ENCODE data around the gene RNGTT. TPM values are rescaled to one million over a fixed set of nuclear protein-coding genes. Genes with fewer than 3 reads are reported as not detected.

Gene RNGTT
- total RNA-seq, 1 donor from 2014 or later: 11.4 TPM

DNA sequence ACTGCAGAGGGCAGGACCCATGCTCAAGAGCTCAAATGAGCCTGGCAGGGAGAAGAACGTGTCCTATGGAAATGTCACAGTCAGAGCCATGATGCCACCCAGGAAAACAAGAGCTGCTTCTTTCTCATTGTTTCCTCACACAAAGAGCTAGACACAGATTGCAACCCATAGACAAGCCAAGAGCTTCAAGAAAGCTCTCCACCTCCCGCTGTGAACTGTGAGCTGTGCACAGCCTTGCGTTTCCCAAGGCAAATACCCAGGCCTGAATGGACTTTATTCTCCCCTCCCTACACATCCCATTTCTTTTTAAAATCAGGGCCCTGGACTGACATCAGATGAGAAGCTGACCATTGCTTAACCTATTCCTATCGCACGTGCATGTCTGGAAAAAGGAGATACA lies 388.8 kb downstream of the RNGTT start:
- TF ChIP-seq, protein P1, sequence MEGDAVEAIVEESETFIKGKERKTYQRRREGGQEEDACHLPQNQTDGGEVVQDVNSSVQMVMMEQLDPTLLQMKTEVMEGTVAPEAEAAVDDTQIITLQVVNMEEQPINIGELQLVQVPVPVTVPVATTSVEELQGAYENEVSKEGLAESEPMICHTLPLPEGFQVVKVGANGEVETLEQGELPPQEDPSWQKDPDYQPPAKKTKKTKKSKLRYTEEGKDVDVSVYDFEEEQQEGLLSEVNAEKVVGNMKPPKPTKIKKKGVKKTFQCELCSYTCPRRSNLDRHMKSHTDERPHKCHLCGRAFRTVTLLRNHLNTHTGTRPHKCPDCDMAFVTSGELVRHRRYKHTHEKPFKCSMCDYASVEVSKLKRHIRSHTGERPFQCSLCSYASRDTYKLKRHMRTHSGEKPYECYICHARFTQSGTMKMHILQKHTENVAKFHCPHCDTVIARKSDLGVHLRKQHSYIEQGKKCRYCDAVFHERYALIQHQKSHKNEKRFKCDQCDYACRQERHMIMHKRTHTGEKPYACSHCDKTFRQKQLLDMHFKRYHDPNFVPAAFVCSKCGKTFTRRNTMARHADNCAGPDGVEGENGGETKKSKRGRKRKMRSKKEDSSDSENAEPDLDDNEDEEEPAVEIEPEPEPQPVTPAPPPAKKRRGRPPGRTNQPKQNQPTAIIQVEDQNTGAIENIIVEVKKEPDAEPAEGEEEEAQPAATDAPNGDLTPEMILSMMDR (IDR thresholded peaks at IDR 0.05): no peak
- no peak for DNase-seq
- Histone ChIP-seq H3K36me3 (no peaks in the 10 kb centered on the region), H3K4me1 (no peaks in the 10 kb centered on the region), H3K4me3 (no peak overlapping the region), H3K27me3 (ENCODE audit: low read depth) (no peaks in the 10 kb centered on the region), H3K9me3 (peaks cover 5% of the 10 kb centered on the region), H3K27ac (no peak overlapping the region)
- no peak for ATAC-seq
- intact Hi-C loops (cut with DNase I): no loop called here

DNA sequence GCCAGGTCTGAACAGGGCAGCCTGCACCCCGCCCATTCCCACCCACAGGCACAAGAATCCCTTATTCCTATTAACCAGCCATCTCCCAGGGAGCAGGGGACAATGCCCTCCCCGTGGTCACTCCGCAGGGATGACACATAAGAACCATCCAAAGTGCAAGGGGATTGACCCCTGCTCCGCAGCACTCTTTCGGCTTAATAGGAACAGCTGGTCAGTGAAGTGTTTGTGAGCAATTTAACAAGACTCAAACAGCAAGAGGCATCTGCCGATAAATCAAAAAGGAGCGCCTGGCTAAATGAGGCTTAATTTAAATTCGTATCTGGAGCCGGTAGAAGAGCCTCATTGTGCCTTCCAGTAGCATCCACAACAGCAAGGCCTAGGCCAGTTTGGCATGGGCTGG lies 389.4 kb downstream of the RNGTT start:
- TF ChIP-seq, protein P1 (IDR thresholded peaks at IDR 0.05): no peak
- intact Hi-C loops (cut with DNase I): no loop called here
- peaks cover 5% of the 10 kb centered on the region for H3K9me3 ChIP-seq
- ATAC-seq (no peak), DNase-seq (no peak)
- H3K27me3 ChIP-seq (ENCODE audit: low read depth): no peaks in the 10 kb centered on the region
- no peaks in the 10 kb centered on the region for H3K36me3 ChIP-seq
- H3K27ac ChIP-seq: no peak overlapping the region
- H3K4me3 ChIP-seq: no peak overlapping the region
- no peaks in the 10 kb centered on the region for H3K4me1 ChIP-seq

DNA sequence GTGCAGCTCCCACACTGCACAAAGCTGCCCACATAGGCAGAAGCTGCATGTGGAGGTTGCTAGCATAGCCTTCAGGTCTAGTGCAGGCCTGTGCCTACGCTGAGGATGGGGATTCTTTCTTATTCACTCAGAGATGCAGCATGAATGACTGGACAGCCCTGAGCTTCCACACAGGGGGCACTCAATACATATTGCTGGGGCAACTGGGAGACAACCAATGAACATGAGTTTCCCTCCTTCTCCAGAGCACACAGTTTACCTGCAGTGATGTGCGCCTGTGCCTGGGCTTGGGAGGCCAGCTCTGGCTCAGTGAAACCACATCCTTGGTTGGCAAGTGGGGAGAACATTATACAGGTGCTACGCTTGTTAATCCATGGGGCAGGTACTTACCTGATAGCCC lies 389.9 kb downstream of the RNGTT start:
- no peaks in the 10 kb centered on the region for H3K36me3 ChIP-seq
- H3K27me3 ChIP-seq (ENCODE audit: low read depth): no peaks in the 10 kb centered on the region
- peaks cover 5% of the 10 kb centered on the region for H3K9me3 ChIP-seq
- intact Hi-C loops (cut with DNase I): no loop called here
- DNase-seq (no peak), ATAC-seq (no peak)
- no peak overlapping the region for H3K4me3 ChIP-seq
- TF ChIP-seq, protein P1 (IDR thresholded peaks at IDR 0.05): no peak
- no peak overlapping the region for H3K27ac ChIP-seq
- no peaks in the 10 kb centered on the region for H3K4me1 ChIP-seq

DNA sequence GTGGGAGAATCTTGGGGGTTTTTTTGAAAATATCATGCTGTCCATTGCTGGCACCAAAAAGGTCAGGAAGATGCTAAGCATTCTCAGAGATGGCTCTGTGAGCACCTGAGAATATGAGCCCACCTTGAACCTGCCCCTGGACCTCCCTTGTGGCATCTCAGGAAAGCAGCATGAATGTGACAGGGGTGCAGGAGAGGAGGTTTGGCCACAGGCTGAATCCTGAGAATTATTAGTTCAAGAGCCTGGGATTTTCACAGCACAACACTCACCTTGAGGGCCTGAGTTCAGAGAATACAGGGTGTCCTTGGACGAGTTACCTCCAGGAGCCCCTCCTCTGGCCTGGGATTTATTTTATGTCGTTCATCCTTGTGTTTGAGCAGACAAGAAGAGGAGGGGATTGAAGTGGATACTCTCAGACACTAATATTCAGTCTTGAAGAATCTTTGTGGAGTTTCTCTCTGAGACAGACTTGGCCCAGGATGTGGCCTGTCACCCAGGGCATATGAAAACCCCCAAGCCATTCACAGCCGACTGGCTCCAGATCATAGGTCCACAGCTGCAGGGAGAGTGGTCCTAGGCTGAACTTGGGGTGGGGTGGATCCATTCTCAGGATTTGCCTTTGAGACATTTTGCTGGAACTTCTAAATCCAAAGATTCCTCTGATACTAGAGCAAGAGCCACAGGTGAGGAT lies 390.8 kb downstream of the RNGTT start:
- no peaks in the 10 kb centered on the region for H3K27me3 ChIP-seq (ENCODE audit: low read depth)
- intact Hi-C loops (cut with DNase I): no loop called here

DNA sequence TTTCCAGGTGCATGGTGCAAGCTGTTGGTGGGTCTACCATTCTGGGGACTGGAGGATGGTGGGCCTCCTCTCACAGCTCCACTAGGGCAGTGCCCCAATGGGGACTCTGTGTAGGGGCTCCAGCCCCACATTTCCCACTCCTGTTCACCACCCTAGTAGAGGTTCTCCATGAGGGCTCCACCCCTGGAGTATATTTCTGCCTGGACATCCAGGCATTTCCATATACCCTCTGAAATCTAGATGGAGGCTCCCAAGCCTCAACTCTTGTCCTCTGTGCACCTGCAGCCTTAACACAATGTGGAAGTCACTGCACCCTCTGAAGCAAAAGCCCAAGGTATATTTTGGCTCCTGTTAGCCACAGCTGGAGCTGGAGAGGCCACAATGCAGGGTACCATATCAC lies 393.5 kb downstream of the RNGTT start:
- Histone ChIP-seq H3K27me3 (ENCODE audit: low read depth) (no peaks in the 10 kb centered on the region), H3K4me3 (no peak overlapping the region), H3K27ac (no peak overlapping the region), H3K9me3 (peaks cover 5% of the 10 kb centered on the region), H3K4me1 (no peaks in the 10 kb centered on the region), H3K36me3 (no peaks in the 10 kb centered on the region)
- TF ChIP-seq, protein P1 (IDR thresholded peaks at IDR 0.05): no peak
- DNase-seq (no peak), ATAC-seq (no peak)
- intact Hi-C loops (cut with DNase I): no loop called here

More for the DNA sequence above, 390.8 kb downstream of the RNGTT start:
- H3K36me3 ChIP-seq: no peaks in the 10 kb centered on the region
- peaks cover 5% of the 10 kb centered on the region for H3K9me3 ChIP-seq
- H3K4me1 ChIP-seq: no peaks in the 10 kb centered on the region
- no peak overlapping the region for H3K4me3 ChIP-seq
- no peak overlapping the region for H3K27ac ChIP-seq
- ATAC-seq: no peak
- DNase-seq: no peak
- TF ChIP-seq, protein P1 (IDR thresholded peaks at IDR 0.05): no peak
